B cell (primary cell): ENCODE data around the gene ADARB2. TPM values are rescaled to one million over a fixed set of nuclear protein-coding genes. Genes with fewer than 3 reads are reported as not detected.

ENCODE experiments used
- ATAC-seq: fragments of 200-7000 bp; cut with Tn5 transposase; one replicate; pipeline ENCODE4 v1.10.0; 2021; ENCODE audit warnings: low read depth, mild to moderate bottlenecking, moderate number of reproducible peaks, moderate library complexity
- CTCF ChIA-PET: fragments of 350-600 bp; sonication (Branson Sonifier 250); formaldehyde crosslinking; loops from one replicate; lab custom pipeline; 2021; ENCODE audit warnings: antibody characterized with exemption, inconsistent platforms; lab: Charles Lee
- POLR2A ChIA-PET: fragments of 350-600 bp; sonication (Branson Sonifier 250); formaldehyde crosslinking; loops from one replicate; lab custom pipeline; 2021; ENCODE audit warnings: antibody characterized with exemption; lab: Charles Lee
- DNase-seq: peaks from one replicate; pipeline ENCODE4 v3.0.0; 2013
- H2AFZ ChIP-seq: 2 replicates; pipeline ENCODE4 v1.6.1; 2012; ENCODE audit warnings: mild to moderate bottlenecking, low read depth, low read length; ENCODE audit not compliant: insufficient read depth, poor library complexity, severe bottlenecking
- H3K27ac ChIP-seq, 2 donors: 1 replicate in 1 of 2; 2 replicates in 1 of 2; pipeline ENCODE4 v1.5.1; 2012 to 2013; ENCODE audit warnings: low read length in 2 of 2, mild to moderate bottlenecking in 2 of 2, moderate library complexity in 1 of 2
- H3K27me3 ChIP-seq, 4 experiments: fragments of 200-600 bp in 1 of 4; sonication (generic) in 1 of 4; replicated peaks in 1 of 4; 1 replicate in 2 of 4; 2 replicates in 2 of 4; pipeline versions ENCODE4 v1.6.1 to v1.7.0; 2013 to 2016; ENCODE audit warnings: low read length in 3 of 4, mild to moderate bottlenecking in 2 of 4, mixed read lengths in 1 of 4, moderate library complexity in 1 of 4; ENCODE audit not compliant: insufficient read depth in 4 of 4, control insufficient read depth in 3 of 4; ENCODE audit errors: control extremely low read depth in 1 of 4
- H3K36me3 ChIP-seq, 2 experiments: replicated peaks in 1 of 2; 1 replicate in 1 of 2; 2 replicates in 1 of 2; pipeline versions ENCODE4 v1.6.1 to v1.7.1; 2013; ENCODE audit warnings: low read length in 1 of 2; ENCODE audit not compliant: insufficient read depth in 2 of 2, control insufficient read depth in 1 of 2; ENCODE audit errors: control extremely low read depth in 1 of 2, extremely low read depth in 1 of 2
- H3K4me1 ChIP-seq, 2 donors: fragments of 200-600 bp in 1 of 2; sonication (generic) in 1 of 2; 1 replicate in 1 of 2; 2 replicates in 1 of 2; pipeline versions ENCODE4 v1.5.1 to v1.6.1; 2013 to 2017; ENCODE audit warnings: low read length in 2 of 2; ENCODE audit not compliant: control insufficient read depth in 2 of 2, insufficient read depth in 2 of 2
- H3K4me2 ChIP-seq: replicated peaks from 2 replicates; pipeline ENCODE3; 2012; ENCODE audit warnings: mild to moderate bottlenecking, low read depth, low read length; ENCODE audit not compliant: poor library complexity, severe bottlenecking
- H3K4me3 ChIP-seq, 5 experiments: fragments of 200-600 bp in 1 of 5; sonication (generic) in 1 of 5; 1 replicate in 3 of 5; 2 replicates in 2 of 5; pipeline versions ENCODE4 v1.5.1 to v1.7.0; 2011 to 2016; ENCODE audit warnings: low read length in 4 of 5, mild to moderate bottlenecking in 4 of 5, low read depth in 2 of 5, control low read depth in 1 of 5, moderate library complexity in 1 of 5; ENCODE audit not compliant: insufficient read depth in 1 of 5; ENCODE audit errors: control extremely low read depth in 1 of 5, extremely low read depth in 1 of 5
- H3K79me2 ChIP-seq: fragments of 200-600 bp; sonication (generic); one replicate; pipeline ENCODE4 v1.6.0; 2016; ENCODE audit warnings: low read length; ENCODE audit not compliant: control insufficient read depth, insufficient read depth
- H3K9ac ChIP-seq: fragments of 200-600 bp; sonication (generic); 2 replicates; pipeline ENCODE4 v1.6.1; 2017; ENCODE audit warnings: mild to moderate bottlenecking, low read length, moderate library complexity
- H3K9me3 ChIP-seq, 3 donors: one replicate each; pipeline versions ENCODE4 v1.6.1 to v1.7.1; 2013; ENCODE audit warnings: low read length in 2 of 3; ENCODE audit not compliant: control insufficient read depth in 2 of 3, insufficient read depth in 1 of 3; ENCODE audit errors: control extremely low read depth in 1 of 3
- H4K20me1 ChIP-seq: 2 replicates; pipeline ENCODE4 v1.6.0; 2012; ENCODE audit warnings: mild to moderate bottlenecking, low read length; ENCODE audit not compliant: insufficient read depth, control insufficient read depth, poor library complexity, severe bottlenecking
- H3K27ac Mint-ChIP-seq: one replicate; pipeline ENCODE4 v1.8.0; 2021; ENCODE audit warnings: mixed read lengths
- H3K27me3 Mint-ChIP-seq: one replicate; pipeline ENCODE4 v1.8.0; 2021; ENCODE audit warnings: mixed read lengths
- H3K4me1 Mint-ChIP-seq: one replicate; pipeline ENCODE4 v1.8.0; 2021; ENCODE audit warnings: mixed read lengths
- H3K4me3 Mint-ChIP-seq: one replicate; pipeline ENCODE4 v1.8.0; 2021; ENCODE audit warnings: mixed read lengths
- H3K9me3 Mint-ChIP-seq: one replicate; pipeline ENCODE4 v1.8.0; 2022; ENCODE audit warnings: mixed read lengths; ENCODE audit not compliant: insufficient read depth
- EZH2 ChIP-seq: IDR thresholded peaks from 2 replicates; pipeline ENCODE4 v1.6.1; 2012; ENCODE audit warnings: borderline replicate concordance, low read depth, mild to moderate bottlenecking, moderate library complexity, low read length; ENCODE audit not compliant: insufficient read depth, poor library complexity, severe bottlenecking
- WGBS: methylation state at CpG from one replicate; pipeline ENCODE4 v1.1.5; 2013; ENCODE audit warnings: missing lambda C conversion rate; ENCODE audit not compliant: insufficient coverage; 5-methylcytosine and 5-hydroxymethylcytosine counted together
- intact Hi-C: fragments of 100-400 bp; cut with micrococcal nuclease; formaldehyde crosslinking; loops from one replicate; pipeline ENCODE4 v1.10.0; 2022
- polyA plus RNA-seq: library from polyadenylated mRNA; depleted of rRNA; stranded (reverse); fragments of >200 nt; gene quantifications from 2 replicates; pipeline ENCODE4 v1.2.3, GENCODE V29; 2012
- total RNA-seq, 2 donors: library from RNA; stranded (reverse); fragments of 120-200 nt in 1 of 2; gene quantifications; 1 replicate in 1 of 2; 2 replicates in 1 of 2; pipeline versions ENCODE4 v1.2.3 to v1.2.4, GENCODE V29; 2013 to 2022
- TF ChIP-seq, protein P1 (sequence below): fragments of 200-600 bp; IDR thresholded peaks from one replicate; pipeline ENCODE4 v1.8.0; 2022; ENCODE audit warnings: antibody characterized with exemption, mild to moderate bottlenecking

ADARB2 gene
- total and polyA plus RNA-seq, 2 donors (not counting 1 experiment from before 2014, with no cell fraction given), result 0.13 to 0.96 TPM

DNA sequence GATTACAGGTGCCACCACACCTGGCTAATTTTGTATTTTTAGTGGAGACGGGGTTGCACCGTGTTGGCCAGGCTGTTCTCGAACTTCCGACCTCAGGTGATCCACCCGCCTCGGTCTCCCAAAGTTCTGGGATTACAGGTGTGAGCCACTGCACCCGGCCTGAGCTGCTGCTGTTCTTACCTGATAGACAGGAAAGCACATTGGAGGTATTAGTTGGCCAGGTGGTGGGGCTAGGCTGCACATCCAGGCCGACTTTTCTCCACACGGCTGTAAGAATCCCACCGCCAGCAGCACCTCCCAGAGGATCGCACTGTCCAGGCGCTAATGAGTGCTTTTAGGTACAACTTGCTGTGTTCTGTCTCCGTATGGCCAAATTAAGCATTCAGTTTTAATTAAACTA lies 568.6 kb downstream of the ADARB2 start:
- no peaks in the 10 kb centered on the region for H3K36me3 ChIP-seq
- no peaks in the 10 kb centered on the region for H3K9me3 Mint-ChIP-seq
- H3K27ac Mint-ChIP-seq, result no peak overlapping the region
- no peak overlapping the region for H2AFZ ChIP-seq
- peaks cover 8% of the 10 kb centered on the region for H3K27me3 Mint-ChIP-seq
- DNase-seq, result no peak
- intact Hi-C loops, result no loop called here
- 96% methylated on average over 9 of the region's 13 CpGs for WGBS
- H3K27ac ChIP-seq, result no peak overlapping the region
- H3K4me1 ChIP-seq, result no peaks in the 10 kb centered on the region
- H4K20me1 ChIP-seq, result no peaks in the 10 kb centered on the region
- no peaks in the 10 kb centered on the region for H3K79me2 ChIP-seq
- no peak overlapping the region for H3K4me3 Mint-ChIP-seq
- no peak overlapping the region for H3K9ac ChIP-seq
- no peaks in the 10 kb centered on the region for H3K27me3 ChIP-seq
- no peak for TF ChIP-seq EZH2
- TF ChIP-seq, protein P1, sequence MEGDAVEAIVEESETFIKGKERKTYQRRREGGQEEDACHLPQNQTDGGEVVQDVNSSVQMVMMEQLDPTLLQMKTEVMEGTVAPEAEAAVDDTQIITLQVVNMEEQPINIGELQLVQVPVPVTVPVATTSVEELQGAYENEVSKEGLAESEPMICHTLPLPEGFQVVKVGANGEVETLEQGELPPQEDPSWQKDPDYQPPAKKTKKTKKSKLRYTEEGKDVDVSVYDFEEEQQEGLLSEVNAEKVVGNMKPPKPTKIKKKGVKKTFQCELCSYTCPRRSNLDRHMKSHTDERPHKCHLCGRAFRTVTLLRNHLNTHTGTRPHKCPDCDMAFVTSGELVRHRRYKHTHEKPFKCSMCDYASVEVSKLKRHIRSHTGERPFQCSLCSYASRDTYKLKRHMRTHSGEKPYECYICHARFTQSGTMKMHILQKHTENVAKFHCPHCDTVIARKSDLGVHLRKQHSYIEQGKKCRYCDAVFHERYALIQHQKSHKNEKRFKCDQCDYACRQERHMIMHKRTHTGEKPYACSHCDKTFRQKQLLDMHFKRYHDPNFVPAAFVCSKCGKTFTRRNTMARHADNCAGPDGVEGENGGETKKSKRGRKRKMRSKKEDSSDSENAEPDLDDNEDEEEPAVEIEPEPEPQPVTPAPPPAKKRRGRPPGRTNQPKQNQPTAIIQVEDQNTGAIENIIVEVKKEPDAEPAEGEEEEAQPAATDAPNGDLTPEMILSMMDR, result no peak
- H3K4me1 Mint-ChIP-seq, result no peaks in the 10 kb centered on the region
- POLR2A ChIA-PET, result no interaction called here
- no peak overlapping the region for H3K4me2 ChIP-seq
- CTCF ChIA-PET, result no interaction called here
- H3K4me3 ChIP-seq, result no peak overlapping the region
- ATAC-seq, result no peak
- peaks cover 0 to 3% (median 0%) of the 10 kb centered on the region in 3 donors for H3K9me3 ChIP-seq

DNA sequence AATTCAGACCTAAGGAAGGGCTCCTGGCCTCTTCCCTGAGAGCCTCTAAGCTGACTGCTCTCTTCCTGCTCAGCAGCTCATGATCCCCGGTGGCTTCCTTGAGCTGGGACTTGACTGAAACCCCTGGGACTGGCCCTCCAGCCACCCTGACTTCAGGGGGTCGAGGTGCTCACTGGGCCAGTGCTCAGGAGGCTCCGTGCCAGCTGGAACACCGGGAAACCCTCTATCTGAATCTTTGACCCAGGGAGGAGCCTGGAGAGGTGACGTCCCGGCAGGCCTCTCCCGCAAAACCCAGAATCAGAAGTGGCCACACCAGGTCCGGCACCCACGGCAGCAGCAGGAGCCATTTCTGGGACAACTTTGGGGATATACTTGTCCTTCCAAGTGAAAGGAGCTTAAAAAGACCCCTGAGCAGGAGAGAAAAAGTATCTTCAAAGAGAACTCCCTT lies 570.5 kb downstream of the ADARB2 start:
- H3K9me3 ChIP-seq, result peaks cover 0 to 3% (median 0%) of the 10 kb centered on the region in 3 donors
- DNase-seq, result no peak
- no peak for ATAC-seq
- Mint-ChIP-seq H3K9me3 (no peaks in the 10 kb centered on the region), H3K4me3 (no peak overlapping the region), H3K4me1 (peaks cover 1% of the 10 kb centered on the region), H3K27ac (no peak overlapping the region), H3K27me3 (peaks cover 10% of the 10 kb centered on the region)
- H2AFZ ChIP-seq, result no peak overlapping the region
- H4K20me1 ChIP-seq, result no peaks in the 10 kb centered on the region
- H3K4me3 ChIP-seq, result no peak overlapping the region
- no peaks in the 10 kb centered on the region for H3K79me2 ChIP-seq
- CTCF ChIA-PET, result no interaction called here
- no peaks in the 10 kb centered on the region for H3K36me3 ChIP-seq
- no peak overlapping the region for H3K9ac ChIP-seq
- intact Hi-C loops, result no loop called here
- H3K27ac ChIP-seq, result no peak overlapping the region
- WGBS, result 80% methylated on average over 9 of the region's 9 CpGs
- no peaks in the 10 kb centered on the region for H3K27me3 ChIP-seq
- TF ChIP-seq, protein P1, result no peak
- TF ChIP-seq EZH2, result no peak
- H3K4me1 ChIP-seq, result no peaks in the 10 kb centered on the region
- H3K4me2 ChIP-seq, result no peak overlapping the region
- POLR2A ChIA-PET, result no interaction called here
